HG03439 (cell line): ENCODE results near the gene THAP10.

Source experiments
- ATAC-seq: cut with Tn5 transposase; IDR thresholded peaks from one replicate; pipeline ENCODE4 v1.9.1; 2021; ENCODE audit warnings: mild to moderate bottlenecking, moderate library complexity; ENCODE audit not compliant: unreplicated experiment

The THAP10 gene

GRCh38 chr15:70854666-70854976 lies 37.6 kb downstream of the THAP10 start:
- no peak for ATAC-seq

- no peak for ATAC-seq
Measured at GRCh38 chr15:70853973-70854665, 38.1 kb downstream of the THAP10 start, which contains the start of gene LARP6. TSS of gene LARP6 (minus strand) at chr15:70854157. CDS start at chr15:70854088, 69 bp downstream.

- no peak for ATAC-seq
Measured at GRCh38 chr15:70853318-70853972, 38.8 kb downstream of the THAP10 start.

- ATAC-seq = no peak
Measured at GRCh38 chr15:70852501-70853317, 39.5 kb downstream of the THAP10 start.

GRCh38 chr15:70851889-70852288 lies 40.3 kb downstream of the THAP10 start:
- ATAC-seq = no peak

- no peak for ATAC-seq
Measured at GRCh38 chr15:70845602-70846360, 46.5 kb downstream of the THAP10 start.

- no peak for ATAC-seq
Measured at GRCh38 chr15:70837476-70837875, 54.8 kb downstream of the THAP10 start.

GRCh38 chr15:70835841-70836240 lies 56.4 kb downstream of the THAP10 start:
- ATAC-seq = no peak

GRCh38 chr15:70835415-70835814 lies 56.8 kb downstream of the THAP10 start:
- ATAC-seq = no peak

- ATAC-seq = no peak
Measured at GRCh38 chr15:70834999-70835398, 57.2 kb downstream of the THAP10 start.

GRCh38 chr15:70833861-70834765 lies 58.1 kb downstream of the THAP10 start:
- no peak for ATAC-seq

GRCh38 chr15:70833422-70833821 lies 58.8 kb downstream of the THAP10 start:
- no peak for ATAC-seq

GRCh38 chr15:70832176-70832575 lies 60.1 kb downstream of the THAP10 start:
- no peak for ATAC-seq
